ENCODE measurements around the gene KRT33B.

KRT33B gene

GRCh38 chr17:41325126-41325525 lies 44.5 kb downstream of the KRT33B start:
- DNase-seq (ENCODE audit: low read depth in 2 of 2): no peak

- no peak for DNase-seq (ENCODE audit: low read depth in 2 of 2)
Measured at GRCh38 chr17:41324180-41325075, 45.2 kb downstream of the KRT33B start.

- DNase-seq (ENCODE audit: low read depth in 2 of 2): no peak
Measured at GRCh38 chr17:41322903-41323895, 46.4 kb downstream of the KRT33B start.

DNA sequence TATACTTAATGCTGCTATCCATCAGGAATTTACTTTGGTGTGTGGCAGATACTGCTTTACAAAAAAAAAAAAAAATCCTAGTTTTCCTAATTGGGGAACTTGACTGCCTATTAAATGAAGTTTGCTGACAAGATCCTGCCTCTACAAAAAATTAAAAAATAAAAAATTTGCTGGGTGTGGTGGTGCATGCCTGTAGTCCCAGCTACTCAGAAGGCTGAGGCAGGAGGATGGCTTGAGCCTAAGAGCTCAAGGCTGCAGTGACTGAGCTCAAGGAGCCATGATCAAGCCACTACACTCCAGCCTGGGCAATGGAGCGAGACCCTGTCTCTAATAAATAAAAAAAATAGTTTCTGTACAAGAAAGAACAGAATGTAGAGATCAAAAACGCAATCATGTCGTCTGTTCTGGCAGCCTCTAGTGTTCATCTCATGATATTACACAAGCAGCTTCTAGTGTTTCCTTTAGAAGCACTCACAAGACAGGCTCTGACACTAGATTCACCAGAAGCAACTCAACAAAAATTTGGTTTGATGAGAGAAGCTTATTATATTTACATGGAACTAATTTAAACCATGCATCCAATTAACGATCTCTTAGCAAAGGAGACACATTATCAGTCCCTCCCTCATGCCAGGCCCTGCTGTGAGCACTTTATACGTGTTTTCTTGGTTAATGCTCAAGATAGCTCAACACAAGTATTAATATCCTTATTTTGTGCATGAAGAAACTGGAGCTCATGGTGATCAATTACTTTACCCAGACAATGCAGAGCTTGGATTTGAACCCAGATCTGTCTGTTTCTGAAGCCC lies 47.3 kb downstream of the KRT33B start:
- peak; percentile 32 to 42 for DNase-seq (ENCODE audit: low read depth in 2 of 2)

- DNase-seq (ENCODE audit: low read depth in 2 of 2): no peak
Measured at GRCh38 chr17:41318231-41318630, 51.4 kb downstream of the KRT33B start.

- no peak for DNase-seq (ENCODE audit: low read depth in 2 of 2)
Measured at GRCh38 chr17:41315814-41316445, 53.7 kb downstream of the KRT33B start.

DNA sequence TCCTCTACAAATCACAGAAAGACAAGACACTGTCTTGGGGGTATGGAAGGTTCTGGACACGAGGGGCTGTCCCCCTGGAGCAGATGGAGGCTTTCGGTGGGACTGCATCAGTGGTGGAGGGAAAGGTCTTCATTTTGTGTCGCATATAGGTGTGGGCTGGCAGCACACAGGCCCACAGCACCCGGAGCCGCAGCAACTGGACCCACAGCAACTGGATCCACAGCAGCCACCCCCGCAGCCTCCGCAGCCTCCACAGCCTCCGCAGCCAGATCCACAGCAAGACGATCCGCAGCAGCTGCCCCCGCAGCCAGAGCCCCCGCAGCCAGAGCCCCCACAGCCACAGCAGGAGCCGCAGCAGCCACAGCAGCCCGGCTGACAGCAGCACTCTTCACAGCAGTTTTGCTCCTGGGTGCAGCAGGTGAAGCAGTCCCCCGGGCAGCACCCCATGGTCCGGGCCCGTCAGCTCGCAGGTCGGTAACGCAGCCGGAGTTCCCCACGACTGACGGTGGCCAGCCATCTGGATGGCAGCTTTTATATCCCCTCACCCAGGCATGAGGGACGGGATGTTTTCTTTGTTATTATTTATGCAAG lies 54.3 kb downstream of the KRT33B start, which contains the start of gene KRTAP17-1:
KRTAP17-1 (minus strand) TSS at position 507 of the 591 bp plus-strand sequence; CDS start at position 447, 60 bp downstream.
- DNase-seq (ENCODE audit: low read depth in 2 of 2): no peak
